SKM-1 (cell line): ENCODE data around the gene BEST1.

Source experiments
- DNase-seq: peaks from one replicate; lab custom pipeline; 2025; ENCODE audit not compliant: unreplicated experiment; lab: John Stamatoyannopoulos, UW

The BEST1 gene

DNA sequence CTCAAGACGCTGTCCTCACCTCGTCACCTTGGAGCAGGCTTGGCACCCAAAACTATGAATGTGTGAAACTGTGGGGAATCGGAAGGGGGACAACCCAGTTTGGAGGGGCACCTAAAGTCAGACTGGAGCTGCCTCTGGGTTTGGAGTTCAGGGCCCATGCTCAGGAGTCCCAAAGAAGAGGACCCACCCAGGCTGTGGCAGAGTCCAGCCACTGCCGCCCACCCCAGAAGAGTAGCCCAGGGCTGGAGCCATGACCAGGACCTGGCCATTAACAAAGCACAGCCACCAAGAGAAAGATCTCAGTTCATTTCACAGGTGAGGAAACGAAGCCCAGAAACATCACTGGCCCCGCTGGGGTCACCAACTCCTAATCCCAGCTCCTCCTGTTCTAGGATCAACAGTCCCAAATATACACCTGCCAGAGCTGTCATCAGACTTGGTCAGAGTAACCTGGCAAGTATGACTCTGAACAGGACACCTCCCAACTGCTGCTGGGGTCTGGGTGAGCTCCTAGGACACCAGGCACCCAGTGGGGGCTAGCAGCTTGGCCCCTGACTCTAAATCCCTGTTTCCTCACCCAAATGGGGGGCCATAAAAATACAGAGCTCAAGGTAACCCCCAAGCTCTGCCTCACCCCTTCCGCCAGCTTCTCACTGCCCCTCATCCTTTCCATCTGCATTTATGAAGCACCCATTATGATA, 35.5 kb upstream of the BEST1 start:
- no peak for DNase-seq

DNA sequence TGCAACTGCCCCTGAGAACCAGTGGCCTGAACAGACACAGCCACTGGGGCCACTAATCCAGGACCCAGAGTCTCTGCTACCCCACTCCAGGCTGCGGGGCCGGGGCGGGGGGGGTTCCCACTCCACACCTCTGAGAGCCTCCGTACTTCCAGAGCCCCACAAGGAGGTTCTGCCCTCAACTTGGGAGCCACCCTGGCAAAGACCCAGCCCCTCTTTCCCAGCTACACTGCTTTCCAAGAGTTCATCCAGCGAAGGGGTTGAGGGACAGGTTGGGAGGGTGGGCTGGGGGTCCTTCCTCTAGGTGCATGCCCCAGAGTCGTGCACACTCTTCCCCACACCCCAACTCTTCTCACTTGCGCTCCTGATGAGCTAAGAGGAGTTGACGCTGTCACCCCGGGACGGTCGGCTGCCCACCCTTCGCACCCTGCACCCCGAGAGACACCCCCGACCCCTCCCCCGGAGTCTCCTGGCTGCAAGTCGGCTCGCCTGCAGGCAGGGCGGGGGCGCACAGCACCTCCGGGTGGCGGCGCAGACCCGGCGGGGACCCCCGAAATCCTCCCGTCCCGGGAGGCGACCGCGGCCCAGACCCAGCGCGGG, 33.3 kb upstream of the BEST1 start:
- no peak for DNase-seq

DNA sequence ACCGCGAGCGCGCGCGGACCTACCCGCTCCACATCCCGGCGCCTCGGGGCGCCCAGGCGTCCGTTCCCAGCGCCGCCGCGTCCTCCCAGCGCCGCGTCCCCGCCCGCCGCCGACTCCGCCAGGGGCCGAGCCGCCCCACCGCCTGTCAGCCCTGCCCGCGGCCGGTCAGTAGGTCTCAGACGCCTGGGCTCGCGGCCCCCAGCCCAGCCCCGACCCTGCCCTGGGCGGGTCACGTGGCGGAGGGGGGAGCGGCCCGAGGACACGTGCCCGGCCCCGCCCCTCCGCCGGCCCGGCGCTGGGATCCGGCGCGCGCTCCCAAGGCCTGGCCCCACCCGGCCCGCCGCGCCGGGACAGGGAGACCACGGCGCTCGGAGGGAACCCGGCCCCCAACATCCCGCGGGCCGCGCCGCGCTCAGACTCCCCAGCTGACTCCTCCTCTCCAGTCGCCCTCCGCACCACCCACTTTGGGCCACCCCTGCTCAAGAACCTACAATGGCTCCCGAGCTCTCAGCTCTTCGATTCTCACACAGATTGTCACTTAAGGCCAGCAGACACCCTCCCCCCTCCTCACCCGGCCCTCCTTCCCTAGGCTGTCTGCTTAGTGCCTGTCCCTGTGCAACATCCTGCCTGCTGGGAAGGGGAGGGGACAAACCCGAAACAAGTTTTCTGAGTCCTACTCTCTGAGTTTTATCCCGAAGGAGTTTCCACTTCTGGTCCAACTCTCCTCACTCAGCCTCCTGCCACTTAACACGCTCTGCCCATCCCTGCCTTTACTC, 32.6 kb upstream of the BEST1 start, which contains the start of gene RAB3IL1:
Gene RAB3IL1, minus strand, starts transcription at position 233 of the 776 bp plus-strand sequence. Its CDS starts 199 bp downstream, at position 34.
- no peak for DNase-seq

DNA sequence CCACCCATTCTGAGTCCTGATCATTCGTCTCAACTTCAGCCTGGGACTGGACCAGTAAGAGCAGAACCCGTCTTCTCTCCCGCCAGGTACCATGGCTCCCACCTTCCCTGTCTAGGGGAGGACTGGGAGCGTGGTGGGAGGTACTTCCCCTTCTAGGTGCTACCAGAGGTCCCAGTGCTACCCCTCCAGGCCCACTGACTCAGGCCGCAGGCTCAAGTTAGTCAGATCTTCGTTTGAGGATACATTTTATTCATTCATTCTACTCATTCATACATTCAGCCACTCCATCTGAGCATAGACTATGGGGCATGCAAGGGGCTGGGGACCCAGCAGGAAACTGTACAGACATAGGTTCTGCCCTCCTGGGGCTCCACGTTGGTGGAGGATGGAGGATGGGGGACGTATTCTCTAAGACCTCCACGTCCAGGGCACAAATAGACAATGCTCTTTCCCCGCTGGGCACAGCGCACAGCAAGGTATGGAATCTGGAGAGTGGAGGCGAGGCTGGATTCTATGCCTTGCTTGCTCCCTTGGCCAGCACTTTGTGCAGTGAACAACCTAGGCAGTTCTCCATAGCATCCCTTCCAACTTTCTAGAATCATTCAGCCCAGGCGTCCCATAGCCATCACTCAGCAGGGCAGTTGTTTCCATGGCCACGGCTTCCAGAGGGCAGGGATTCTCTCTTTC, 31.8 kb upstream of the BEST1 start:
- DNase-seq: no peak

DNA sequence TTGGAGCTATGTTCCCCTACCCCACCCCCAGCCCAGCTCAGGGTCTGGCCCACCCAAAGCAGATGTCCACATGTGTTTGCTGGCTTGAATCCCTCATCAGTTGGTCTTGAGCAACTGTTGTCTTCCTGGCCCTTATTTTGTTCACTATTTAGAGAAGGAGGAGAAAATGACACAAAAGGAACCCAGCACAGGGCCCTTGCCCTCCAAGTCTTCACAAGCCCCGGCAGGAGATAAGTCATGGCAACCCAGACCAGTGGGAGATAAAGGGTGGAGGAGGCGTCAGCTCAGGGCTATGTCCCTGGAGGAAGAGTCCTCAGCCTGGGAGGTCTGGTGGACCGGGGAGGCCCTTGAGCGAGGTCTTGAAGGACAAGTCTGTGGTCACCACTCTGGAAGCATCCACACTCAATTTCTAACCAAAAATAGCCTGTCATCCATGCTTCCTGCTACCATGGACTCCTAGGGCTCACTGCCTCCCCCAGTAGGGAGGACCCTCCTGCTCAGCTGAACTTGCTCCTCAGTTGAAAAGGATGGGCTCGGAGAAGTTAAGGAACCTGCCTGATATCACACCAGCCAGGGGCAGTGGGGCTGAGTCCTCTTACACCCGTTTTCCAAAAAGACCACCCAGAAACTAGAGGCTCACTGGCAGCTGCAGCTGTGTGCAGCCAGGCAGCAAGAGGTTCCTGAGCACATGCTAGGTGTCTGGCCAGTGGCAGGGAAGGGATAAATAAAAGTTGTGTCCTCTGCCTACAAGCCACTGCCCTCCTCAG, 31.0 kb upstream of the BEST1 start:
- no peak for DNase-seq

DNA sequence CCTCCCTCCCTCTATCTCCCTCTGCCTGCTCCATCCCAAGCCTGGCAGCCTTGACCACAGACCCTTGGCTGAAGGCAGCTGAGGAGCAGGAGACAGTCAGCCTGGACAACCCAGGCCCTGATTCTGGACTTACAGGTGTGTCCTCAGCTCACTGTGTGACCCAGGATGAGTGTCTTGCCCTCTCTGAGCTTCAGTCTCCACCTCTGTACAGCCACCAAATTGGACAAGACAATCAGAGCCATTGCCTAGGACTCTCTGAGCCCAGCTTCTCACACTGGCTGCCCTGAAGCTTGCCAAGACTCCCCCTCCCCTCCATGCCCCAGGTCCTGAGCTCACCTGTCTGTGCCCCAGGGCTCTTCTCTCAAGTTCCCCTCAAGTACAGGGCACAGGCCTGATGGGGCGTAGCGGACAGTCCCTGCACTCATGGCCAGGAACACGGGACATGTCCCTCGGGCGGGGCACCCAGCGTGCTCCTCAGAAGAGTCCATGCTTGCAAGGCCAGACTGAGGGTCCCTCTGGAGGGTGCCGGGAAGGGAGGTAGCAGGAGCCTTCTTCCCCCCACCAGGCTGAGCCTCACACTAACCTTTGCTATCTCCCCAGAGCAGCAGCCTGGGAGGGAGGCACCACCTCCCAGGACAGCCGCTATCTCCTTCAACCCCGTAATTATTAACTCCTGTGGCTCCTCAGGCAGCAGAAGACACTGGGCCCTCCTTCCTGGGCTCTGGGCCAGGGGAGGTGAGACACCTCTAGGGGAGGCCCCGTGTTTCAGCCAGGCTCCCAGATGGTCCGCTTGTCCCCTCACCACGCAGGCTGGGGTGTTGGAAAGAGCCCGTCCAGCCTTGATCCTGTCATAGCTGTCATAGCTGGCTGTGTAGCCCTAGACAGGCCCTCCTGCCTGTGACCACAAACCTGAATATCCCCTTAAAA, 30.2 kb upstream of the BEST1 start:
- no peak for DNase-seq

DNA sequence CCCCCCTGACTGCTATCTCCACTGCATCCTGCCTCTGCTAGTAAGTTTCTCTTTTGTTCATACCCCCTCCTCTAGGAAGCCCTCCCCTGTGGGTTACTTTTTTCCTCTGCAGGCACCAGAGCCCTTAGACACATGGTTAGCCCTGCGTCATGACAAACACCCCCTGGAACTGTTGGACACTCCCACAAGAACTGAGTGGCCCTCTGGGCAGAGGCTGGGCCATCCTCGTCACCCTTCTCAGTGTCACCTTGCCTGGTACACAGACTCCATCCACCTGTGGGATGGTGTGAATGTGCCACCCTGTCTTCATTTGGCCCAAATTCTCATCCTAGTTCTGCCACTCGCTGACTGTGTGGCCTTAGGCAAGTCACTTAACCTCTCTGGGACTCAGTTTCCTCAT, 28.7 kb upstream of the BEST1 start:
- no peak for DNase-seq

DNA sequence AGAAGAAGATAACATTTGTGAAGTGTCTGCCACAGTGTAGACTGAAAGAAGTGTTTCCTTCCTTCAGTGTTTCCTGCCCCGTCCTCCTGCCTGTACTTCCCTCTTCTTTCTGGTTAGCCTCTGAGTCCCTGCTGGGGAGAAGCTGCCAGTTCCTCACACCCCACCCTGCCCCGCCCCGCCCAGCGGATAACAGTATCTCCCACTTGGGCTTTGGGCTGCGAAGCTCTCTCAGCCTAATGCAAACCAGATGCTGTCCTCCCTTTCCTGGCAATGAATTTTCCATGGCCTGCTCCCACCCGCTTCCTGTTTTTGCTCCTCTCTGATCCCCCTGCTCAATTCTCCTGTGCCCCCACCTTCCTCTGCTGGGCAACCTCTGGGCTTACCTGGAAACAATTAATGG, 27.6 kb upstream of the BEST1 start:
- peak; percentile 93 for DNase-seq

DNA sequence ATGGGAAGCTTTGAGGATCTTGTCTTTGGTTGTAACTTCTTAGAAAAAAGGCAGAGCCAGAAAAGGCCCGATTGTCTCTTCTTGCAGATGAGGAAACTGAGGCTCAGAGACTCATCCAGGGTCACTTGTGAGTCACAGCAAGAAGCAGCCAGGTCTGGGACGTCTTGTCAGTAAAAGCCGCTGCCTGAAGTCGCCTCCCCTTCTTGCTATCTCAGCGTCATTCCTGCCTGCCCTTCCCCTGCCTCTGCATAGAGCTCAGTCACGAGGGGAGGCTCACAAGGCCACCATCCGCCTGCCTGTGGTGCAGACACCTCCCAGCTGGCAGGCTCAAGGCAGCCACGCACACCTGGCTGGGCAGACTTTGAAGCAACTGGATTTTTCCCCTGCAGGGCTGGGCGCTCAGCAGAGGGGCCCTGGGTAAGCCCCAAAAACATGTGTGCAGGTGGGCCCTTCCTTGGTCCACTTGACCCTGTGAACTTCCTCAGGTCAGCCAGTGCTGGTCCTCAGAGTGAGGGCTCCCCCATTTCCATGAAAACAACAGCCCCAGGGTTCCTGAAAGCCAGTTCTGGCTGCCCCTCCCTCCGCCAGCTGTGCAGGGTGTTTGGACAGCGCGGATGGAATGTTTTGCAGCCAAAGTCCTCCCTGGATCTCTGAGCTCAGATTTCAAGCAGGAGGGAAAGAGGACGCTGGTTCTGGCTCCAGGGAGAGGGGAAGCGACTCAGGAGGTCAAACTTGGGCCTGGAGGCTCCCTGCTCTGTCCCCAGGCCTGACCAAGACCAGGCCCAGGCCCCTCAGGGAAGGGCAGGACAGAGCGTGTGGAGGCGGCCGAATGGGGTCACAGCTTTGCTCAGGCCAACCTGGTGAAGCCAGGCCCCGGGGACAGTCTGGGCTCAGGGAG, 26.7 kb upstream of the BEST1 start:
- DNase-seq: no peak

DNA sequence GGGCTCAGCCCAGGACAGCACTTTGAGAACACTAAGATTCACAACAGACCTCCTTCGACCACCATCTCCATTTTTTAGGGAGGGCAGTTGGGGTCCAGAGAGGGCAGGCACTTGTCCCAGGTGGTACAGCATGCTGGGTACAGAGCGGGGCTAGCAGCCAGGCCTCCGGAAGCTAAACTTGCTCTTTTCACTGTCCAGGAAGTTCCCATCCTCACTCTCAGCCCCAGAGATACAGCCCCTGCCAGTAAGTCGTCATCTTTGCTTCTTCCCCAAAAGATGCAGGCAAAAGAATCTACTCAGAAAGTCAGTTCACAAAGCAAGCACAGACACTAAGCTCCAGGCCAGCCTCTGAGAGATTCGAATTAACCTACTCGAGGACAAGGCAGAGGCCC, 26.1 kb upstream of the BEST1 start:
- DNase-seq: no peak

DNA sequence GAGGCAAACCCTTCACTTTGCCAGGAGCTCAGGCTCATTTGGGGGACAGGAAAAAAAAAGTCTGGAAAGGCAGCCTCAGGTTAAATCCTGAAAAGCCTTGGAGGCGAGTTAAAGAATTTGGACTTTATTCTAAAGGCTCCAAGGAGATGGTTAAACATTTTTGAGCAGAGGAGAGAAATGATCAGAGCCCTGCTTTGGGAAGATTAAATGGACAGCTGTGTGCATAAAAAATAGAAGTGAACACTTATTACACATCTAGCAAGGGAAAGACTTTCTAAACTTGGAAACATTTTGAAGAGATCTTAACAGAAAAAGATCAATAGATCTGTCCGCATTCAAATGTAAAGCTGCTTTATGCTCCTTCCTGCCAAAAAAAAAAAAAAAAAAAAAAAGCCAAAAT, 24.4 kb upstream of the BEST1 start:
- DNase-seq: no peak

DNA sequence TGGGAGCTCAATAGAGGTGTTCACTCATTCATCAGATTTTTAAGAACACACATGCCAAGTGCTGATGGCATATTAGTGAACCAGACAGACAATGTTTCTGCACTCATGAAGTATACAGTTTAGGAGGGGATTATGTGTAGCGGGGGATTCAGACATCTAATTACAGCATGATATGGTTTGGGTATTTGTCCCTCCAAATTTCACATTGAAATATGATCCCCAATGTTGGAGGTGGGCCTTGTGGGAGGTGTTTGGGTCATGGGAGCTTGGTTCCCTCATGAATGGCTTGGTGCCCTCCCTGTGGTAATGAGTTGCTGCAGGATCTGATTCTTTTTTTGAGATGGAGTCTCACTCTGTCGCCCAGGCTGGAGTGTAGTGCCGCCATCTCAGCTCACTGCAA, 23.9 kb upstream of the BEST1 start:
- no peak for DNase-seq

DNA sequence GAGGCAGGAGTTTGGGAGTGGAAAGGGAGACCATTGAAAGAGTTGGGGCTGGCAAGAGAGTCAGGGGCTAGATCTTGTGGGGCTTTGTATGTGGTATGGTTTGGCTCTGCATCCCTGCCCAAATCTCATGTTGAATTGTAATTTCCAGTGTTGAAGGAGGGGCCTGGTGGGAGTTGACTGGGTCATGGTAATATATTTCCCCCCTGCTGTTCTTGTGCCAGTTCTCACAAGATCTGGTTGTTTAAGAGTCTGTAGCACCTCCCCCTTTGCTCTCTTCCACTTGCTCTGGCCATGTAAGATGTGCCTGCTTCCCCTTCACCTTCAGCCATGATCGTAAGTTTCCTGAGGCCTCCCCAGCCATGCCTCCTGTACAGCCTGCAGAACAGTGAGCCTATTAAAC, 22.6 kb upstream of the BEST1 start:
- DNase-seq: no peak

DNA sequence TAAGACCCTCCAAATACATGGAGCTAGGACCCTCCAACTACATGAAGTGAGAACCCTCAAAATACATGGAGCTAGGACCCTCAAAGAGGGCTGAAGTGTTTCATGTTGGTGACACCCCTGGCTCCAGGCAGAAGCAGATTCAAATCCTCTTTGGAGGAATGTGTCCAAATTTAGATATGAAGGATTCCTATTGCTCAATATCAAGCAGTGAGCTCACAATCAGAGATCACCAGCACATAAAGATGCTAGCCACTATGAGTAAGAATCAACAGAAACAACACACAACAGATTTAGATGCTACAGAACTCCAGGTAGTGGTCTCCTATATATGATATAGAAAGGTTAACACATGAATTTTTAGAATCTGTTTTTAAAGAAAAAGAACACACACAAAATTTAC, 21.5 kb upstream of the BEST1 start:
- DNase-seq: no peak

DNA sequence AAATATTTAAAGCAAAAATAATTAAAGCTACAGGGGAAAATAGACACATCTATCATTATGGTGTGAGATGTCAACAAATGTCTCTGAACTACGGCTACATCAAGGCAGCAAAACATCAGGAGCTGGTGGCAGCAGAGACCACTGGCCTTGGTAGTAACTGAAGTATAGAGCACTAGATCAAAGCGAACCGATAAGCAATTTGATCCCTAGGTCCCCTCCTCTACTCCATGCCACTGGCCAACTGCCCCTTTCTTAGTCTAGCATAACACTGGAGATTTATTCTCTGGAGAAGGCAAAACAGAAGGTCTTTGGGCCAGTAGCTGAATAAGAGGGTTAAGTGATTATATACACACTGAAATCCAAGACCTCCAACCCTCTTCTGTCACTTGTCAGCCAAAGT, 19.2 kb upstream of the BEST1 start:
- DNase-seq: no peak

DNA sequence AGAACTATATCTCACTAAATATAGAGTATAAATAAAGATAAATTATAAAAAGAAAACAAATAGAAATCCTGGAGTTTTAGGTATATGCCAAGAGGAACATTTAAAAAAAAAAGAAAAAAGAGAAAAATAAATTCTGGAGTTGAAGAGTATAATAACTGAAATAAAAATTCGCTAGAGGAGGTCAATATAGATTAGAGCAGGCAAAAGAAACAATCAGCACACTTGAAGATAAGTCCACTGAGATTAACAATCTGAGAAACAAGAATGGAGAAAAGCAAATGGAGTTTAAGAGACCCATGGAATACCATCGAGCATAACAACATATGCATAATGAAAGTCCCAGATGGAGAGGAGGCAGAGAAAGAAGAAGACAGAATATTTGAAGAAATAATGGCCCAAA, 14.3 kb upstream of the BEST1 start:
- no peak for DNase-seq

DNA sequence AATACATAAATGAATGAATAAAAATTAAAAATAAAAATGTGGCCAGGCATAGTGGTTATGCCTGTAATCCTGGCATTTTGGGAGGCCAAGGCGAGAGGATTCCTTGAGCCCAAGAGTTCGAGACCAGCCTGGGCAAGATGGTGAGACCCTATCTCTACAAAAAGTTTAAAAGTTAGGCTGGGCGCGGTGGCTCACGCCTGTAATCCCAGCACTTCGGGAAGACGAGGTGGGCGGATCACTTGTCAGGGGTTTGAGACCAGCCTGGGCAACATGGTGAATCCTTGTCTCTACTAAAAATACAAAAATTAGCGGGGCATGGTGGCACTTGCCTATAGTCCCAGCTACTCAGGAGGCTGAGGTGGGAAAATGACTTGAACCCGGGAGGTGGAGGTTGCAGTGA, 9.7 kb upstream of the BEST1 start:
- DNase-seq: no peak

DNA sequence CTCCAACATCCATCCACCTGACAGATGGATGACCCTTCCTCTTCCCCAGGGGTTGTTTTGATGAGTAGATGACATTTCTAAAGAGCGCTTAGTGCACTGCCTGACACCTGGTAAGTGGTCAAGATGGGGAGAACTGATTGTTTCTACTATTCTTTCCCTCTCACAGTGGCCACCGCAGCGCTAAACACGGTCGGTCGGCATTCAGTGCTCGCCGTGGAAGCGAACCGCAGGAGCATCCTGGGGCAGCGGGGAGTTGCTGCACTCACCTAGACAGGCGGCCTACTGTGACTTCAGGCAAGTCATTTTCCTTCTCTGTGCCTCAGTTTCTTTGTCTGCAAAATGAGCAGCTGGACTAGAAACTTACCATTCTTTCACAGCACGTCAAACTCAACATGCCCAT, 5.0 kb upstream of the BEST1 start:
- no peak for DNase-seq

DNA sequence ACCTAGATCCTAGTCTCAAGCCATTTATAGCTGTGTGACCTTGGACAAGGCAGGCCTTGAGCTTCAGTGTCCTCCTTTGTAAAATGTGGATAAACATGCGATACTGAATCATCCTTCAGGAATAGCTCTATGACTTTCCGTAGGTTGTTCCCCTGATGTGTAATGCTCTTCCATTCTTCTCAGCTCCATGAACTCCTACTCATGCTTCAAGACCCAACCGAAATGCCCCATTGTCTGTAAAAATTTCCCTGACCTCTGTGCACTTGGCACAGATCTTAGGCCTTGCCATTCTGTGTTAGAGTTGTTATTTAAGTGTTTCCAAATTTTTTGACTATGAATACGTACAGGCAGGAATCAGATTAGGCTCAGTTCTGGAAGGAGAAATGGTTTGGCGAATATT, 3.3 kb upstream of the BEST1 start:
- DNase-seq: no peak
